CD4-positive, alpha-beta T cell treated with Interleukin-15 for 1 hour (primary cell): ENCODE data around the gene SLC24A3.
A peak's percentile ranks its signal among the peaks of the same experiment; 100 is the strongest.
"Not testable (repeated sequence)": the region's sequence is repeated elsewhere in the genome, so short reads cannot be mapped to it uniquely, and the experiment has no call there.

Source experiments
- DNase-seq: peaks from one replicate; pipeline ENCODE4 v3.0.0-alpha.2; 2020

Gene SLC24A3

DNA sequence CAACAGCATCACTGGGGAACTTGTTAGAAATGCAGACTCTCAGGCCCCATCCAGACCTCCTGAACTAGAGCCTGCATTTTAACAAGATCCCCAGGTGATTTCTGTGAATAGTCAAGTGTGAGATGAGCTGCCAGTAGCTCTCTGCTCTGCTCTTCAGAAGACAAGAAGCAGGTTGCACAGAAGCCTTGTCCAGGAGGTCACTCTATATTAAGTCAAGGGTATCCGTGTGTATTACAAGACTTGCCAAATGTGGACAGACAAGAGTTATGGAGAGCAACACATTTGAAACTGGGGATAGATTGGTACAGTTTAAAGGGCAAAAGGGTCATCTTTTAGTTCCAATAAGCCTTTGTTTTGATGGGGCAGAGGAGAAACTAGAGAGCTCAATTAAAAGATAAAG is 522.4 kb downstream of the SLC24A3 start:
- DNase-seq: no peak

DNA sequence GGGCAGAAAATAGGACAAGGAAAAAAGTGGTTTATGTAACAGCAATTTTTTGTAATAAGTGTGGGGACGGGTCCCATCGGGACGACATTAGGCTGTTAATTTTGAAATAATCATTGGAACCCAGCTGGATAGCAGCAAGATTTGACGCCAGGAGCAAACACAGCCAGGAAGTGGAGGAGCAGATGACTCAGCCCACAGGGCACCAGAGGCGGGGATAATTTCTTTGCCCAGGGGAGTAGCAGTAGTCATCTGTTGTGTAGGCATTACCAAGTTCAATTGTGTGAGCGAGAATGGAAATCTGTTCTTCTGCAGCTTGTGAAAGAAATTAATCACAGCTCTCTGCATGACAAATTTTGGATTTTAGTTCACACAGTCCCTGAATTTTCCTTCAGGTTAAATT is 523.0 kb downstream of the SLC24A3 start:
- peak; percentile 65 for DNase-seq

DNA sequence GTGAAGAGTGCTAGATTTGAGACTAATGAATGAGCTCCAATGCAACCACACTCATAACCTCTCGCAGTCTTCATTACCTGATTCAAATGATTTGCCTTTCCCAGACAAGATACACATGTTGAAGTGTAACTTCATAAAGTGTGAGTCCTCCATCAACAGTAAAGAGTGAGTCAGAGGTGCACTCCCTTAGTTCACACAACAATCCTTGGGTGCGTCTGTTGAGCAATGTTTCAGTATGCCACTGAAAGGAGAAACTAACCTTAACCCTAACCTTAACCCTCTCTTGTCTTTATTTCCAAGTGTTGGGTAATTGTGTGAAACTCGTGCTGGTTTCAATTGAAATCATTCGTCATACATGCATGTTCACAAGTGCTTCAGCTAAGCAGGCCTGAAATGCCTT is 524.6 kb downstream of the SLC24A3 start:
- DNase-seq: peak; percentile 42

DNA sequence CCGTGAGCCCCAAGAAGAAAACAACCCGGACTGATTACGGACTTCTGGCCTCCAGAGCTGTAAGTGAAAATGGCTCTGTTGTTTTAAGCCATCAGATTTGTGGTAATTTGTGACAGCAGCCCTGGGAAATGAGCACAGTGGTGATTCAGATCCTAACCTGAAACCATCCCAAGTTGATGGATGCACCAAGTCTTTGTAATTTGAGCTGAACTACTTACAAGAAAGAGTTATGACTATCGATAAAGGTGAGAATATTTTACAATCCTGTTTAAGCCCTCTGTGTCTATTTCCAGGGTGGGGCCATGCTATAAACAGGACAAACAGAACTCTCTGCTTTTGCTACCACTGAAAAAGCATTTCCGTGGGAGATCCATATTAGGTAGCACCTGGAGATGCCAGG is 526.5 kb downstream of the SLC24A3 start:
- no peak for DNase-seq

- DNase-seq: no peak
Observed at GRCh38 chr20:19739351-19739750, 526.9 kb downstream of the SLC24A3 start.

- no peak for DNase-seq
Observed at GRCh38 chr20:19740512-19740911, 528.1 kb downstream of the SLC24A3 start.

- no peak for DNase-seq
Observed at GRCh38 chr20:19741924-19742323, 529.5 kb downstream of the SLC24A3 start.

DNA sequence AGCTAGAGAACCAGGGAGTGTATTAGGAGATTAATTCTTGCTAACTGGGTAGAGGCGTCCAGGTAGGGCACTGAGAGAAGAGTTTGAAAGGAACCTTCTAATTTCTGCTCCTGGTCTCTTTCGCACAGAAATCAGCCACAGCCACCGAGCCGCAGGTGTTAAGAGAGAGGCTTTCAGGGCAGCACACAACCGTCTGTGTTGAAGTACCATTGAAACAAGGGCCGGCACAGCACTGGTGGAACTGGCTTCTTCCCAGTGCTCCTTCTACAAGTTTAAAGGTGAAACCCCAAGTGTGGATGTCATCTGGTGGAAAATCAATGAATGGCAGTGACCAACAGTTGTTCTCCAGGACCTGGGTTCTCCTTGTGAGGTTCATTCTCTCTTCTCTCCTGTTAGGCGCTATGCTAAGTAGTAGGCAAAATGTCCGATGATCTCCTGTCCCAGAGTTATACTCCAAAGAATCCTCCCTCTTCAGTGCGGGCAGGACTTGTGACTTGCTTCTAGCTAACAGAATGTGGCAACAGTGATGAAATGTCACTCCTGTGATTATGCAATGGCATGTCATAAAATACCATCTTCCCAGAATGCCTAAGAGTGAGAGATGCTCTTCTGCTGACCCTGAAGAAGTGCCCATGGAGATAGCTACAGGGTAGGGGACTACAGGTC is 530.7 kb downstream of the SLC24A3 start:
- no peak for DNase-seq

GRCh38 chr20:19743640-19743995 is 531.2 kb downstream of the SLC24A3 start:
- no peak for DNase-seq

DNA sequence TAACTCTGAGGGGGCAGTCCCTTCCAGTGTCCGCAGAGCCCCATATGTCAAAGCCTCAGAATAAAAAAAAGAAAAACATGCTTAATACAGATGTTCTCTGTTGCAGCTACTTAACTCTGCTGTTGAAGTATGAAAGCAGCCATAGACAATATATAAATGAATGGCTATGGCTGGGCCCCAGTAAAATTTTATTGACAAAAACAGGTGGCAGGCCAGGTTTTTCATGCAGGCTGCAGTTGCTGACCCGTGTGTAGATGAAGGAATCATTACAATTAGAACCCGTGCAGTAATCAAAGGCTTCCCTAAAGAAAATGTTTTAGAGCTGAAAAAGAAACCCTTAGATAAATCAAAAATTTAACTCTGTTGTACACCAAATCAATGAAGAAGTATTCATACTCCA is 532.7 kb downstream of the SLC24A3 start:
- no peak for DNase-seq

GRCh38 chr20:19745584-19745983 is 533.1 kb downstream of the SLC24A3 start:
- DNase-seq: no peak

GRCh38 chr20:19746396-19746795 is 534.0 kb downstream of the SLC24A3 start:
- DNase-seq: no peak

DNA sequence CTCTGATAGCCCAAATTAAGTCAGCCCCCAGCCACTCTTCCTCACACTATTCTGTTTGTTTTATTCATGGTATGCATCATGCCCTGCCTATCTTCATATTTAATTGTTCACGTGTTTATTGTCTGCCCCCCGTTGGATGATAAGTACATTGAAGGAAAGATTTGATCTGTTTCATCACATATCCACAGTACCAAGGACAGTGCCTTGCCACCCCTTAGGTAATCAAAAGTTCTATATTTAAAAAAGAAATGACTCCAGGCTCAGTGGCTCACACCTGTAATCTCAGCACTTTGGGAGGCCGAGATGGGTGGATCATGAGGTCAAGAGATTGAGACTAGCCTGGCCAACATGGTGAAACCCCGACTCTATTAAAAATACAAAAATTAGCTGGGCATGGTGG is 535.5 kb downstream of the SLC24A3 start:
- no peak for DNase-seq

DNA sequence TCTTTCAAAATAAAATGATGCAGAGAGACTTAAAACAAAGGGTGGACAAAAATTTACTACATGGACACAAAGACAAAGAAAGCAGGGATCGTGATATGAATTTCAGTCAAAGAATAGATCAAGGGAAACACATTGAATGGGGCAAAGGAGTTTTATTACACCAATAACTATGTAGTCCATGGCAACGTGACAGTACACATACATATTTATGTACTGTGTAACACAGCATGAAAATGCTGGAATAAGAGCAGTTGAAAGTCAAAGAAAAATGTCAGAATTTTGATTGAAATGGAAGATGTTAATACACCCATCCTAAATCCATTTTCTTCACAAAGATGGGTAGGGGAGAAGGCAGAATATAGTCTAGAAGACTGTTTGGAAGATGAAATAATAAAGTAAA is 536.2 kb downstream of the SLC24A3 start:
- no peak for DNase-seq

- no peak for DNase-seq
Observed at GRCh38 chr20:19749618-19750071, 537.2 kb downstream of the SLC24A3 start.

GRCh38 chr20:19750101-19750606 is 537.7 kb downstream of the SLC24A3 start:
- no peak for DNase-seq

GRCh38 chr20:19750907-19751636 is 538.6 kb downstream of the SLC24A3 start:
- DNase-seq: no peak

GRCh38 chr20:19754201-19754600 is 541.8 kb downstream of the SLC24A3 start:
- not testable (repeated sequence) for DNase-seq

- no peak for DNase-seq
Observed at GRCh38 chr20:19756761-19757486, 544.5 kb downstream of the SLC24A3 start.

- DNase-seq: peak; percentile 62
Observed at GRCh38 chr20:19757487-19758132, 545.2 kb downstream of the SLC24A3 start.

- peak; percentile 22 for DNase-seq
Observed at GRCh38 chr20:19758133-19758500, 545.7 kb downstream of the SLC24A3 start, which contains the start of gene RIN2. RIN2 (plus strand) TSS chr20:19758258; CDS start chr20:19889602, 131,344 bp downstream.

DNA sequence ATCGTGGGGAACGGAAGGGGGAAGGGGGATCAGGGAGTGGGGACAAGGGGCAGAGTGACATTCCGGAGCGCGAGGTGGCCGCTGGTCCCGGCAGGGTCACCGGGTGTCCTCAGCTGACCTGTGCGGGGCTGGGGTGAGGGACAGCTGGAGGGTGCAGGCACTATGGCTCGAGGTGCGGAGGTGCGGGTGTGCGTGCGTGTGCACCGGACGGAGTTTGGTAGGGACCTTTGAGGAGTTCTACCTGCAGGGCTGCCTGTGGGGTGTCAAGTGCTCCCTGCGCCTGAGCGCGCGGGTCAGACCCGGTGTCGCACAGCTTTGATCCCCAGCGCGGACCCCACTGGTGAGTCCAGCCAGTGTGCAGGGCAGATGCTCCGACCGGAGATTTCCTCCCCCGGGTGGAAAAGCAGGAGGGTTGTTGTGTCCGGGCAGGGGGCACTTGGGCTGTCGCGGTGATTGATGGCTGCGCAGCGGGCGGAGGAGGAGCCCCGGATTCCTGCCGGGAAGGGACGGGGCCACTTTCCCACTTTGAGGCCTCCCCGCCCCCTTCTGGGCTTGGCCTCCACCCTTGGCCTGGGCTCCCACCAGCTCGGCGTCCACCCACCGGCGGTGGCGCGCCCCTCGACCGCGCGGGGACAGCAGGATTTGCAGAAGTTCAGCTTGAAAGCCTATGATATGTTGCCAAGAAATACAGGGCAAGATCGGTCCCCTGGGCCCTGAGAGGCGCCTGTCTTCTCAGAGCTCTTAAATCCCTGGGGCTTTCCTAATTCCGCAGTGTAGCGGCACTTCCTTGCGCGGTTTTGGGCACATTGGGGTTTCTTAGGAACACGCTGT is 546.3 kb downstream of the SLC24A3 start:
- DNase-seq: peak; percentile 27
